CD4-positive, CD25-positive, alpha-beta regulatory T cell (primary cell): ENCODE measurements around the gene REV1. TPM values are rescaled to one million over a fixed set of nuclear protein-coding genes. Genes with fewer than 3 reads are reported as not detected.

Experiments
- ATAC-seq, 2 donors: fragments of 150-1000 bp; cut with Tn5 transposase; one replicate each; pipeline ENCODE4 v1.10.0; 2021; ENCODE audit warnings: low read depth in 2 of 2, moderate number of reproducible peaks in 2 of 2, moderate library complexity in 1 of 2
- DNase-seq, 3 donors: peaks; one replicate each; pipeline versions ENCODE4 v3.0.0 to v3.0.0-alpha.2; 2012 to 2022; ENCODE audit warnings: mixed read lengths in 1 of 3
- H3K27ac ChIP-seq: one replicate; pipeline ENCODE4 v1.7.0; 2013; ENCODE audit warnings: mild to moderate bottlenecking, low read length; ENCODE audit not compliant: insufficient read depth, poor library complexity, severe bottlenecking
- H3K27me3 ChIP-seq: one replicate; pipeline ENCODE4 v1.7.0; 2013; ENCODE audit warnings: low read length; ENCODE audit not compliant: control insufficient read depth, insufficient read depth
- H3K36me3 ChIP-seq: one replicate; pipeline ENCODE4 v1.7.0; 2013; ENCODE audit warnings: mild to moderate bottlenecking, low read length, moderate library complexity; ENCODE audit not compliant: control insufficient read depth, insufficient read depth
- H3K4me1 ChIP-seq: 2 replicates; pipeline ENCODE4 v1.7.0; 2013; ENCODE audit warnings: mild to moderate bottlenecking, low read length; ENCODE audit not compliant: insufficient read depth, control insufficient read depth, poor library complexity, severe bottlenecking
- H3K4me3 ChIP-seq: one replicate; pipeline ENCODE4 v1.7.0; 2013; ENCODE audit warnings: low read depth, mild to moderate bottlenecking, low read length, moderate library complexity
- H3K9me3 ChIP-seq, 2 experiments: 1 replicate in 1 of 2; 2 replicates in 1 of 2; pipeline ENCODE4 v1.7.0; 2013; ENCODE audit warnings: low read length in 2 of 2, mild to moderate bottlenecking in 1 of 2, moderate library complexity in 1 of 2; ENCODE audit not compliant: control insufficient read depth in 2 of 2
- H3K27ac Mint-ChIP-seq, 3 donors: one replicate each; pipeline ENCODE4 v1.8.0; 2020 to 2022; ENCODE audit warnings: mild to moderate bottlenecking in 3 of 3, mixed read lengths in 3 of 3, moderate library complexity in 2 of 3
- H3K27me3 Mint-ChIP-seq: one replicate; pipeline ENCODE4 v1.8.0; 2022; ENCODE audit warnings: mild to moderate bottlenecking, mixed read lengths
- H3K36me3 Mint-ChIP-seq: one replicate; pipeline ENCODE4 v1.8.0; 2020; ENCODE audit warnings: mixed read lengths
- H3K4me1 Mint-ChIP-seq, 4 donors: one replicate each; pipeline ENCODE4 v1.8.0; 2020 to 2022; ENCODE audit warnings: mixed read lengths in 4 of 4, mild to moderate bottlenecking in 1 of 4
- H3K4me3 Mint-ChIP-seq, 4 donors: one replicate each; pipeline ENCODE4 v1.8.0; 2020 to 2022; ENCODE audit warnings: mild to moderate bottlenecking in 4 of 4, mixed read lengths in 4 of 4, moderate library complexity in 3 of 4
- H3K9me3 Mint-ChIP-seq, 7 donors: one replicate each; pipeline ENCODE4 v1.8.0; 2020 to 2022; ENCODE audit warnings: mixed read lengths in 7 of 7, mild to moderate bottlenecking in 3 of 7, moderate library complexity in 2 of 7
- polyA plus RNA-seq, 4 donors: library from polyadenylated mRNA; unstranded; fragments of 300-500 nt; fragmentation: Illumina TruSeq; gene quantifications; one replicate each; pipeline ENCODE4 v1.2.3, GENCODE V29; 2021
- total RNA-seq: library from RNA; stranded (reverse); gene quantifications from one replicate; pipeline ENCODE4 v1.2.3, GENCODE V29; 2022

The REV1 gene
- total and polyA plus RNA-seq, 5 donors from 2014 or later: 12.4 to 60.3 (median 17.0) TPM

- Mint-ChIP-seq H3K4me3 (no peak overlapping the region), H3K4me1 (no peaks in the 10 kb centered on the region), H3K27ac (no peak overlapping the region), H3K36me3 (peaks cover 26% of the 10 kb centered on the region), H3K27me3 (no peaks in the 10 kb centered on the region), H3K9me3 (no peaks in the 10 kb centered on the region)
- Histone ChIP-seq H3K4me3 (no peak overlapping the region), H3K9me3 (no peaks in the 10 kb centered on the region), H3K27ac (no peak overlapping the region), H3K36me3 (peaks cover 54% of the 10 kb centered on the region), H3K4me1 (no peaks in the 10 kb centered on the region), H3K27me3 (no peaks in the 10 kb centered on the region)
- ATAC-seq: no peak
- no peak for DNase-seq
Measured at GRCh38 chr2:99410276-99410675, 79.5 kb downstream of the REV1 start.

DNA sequence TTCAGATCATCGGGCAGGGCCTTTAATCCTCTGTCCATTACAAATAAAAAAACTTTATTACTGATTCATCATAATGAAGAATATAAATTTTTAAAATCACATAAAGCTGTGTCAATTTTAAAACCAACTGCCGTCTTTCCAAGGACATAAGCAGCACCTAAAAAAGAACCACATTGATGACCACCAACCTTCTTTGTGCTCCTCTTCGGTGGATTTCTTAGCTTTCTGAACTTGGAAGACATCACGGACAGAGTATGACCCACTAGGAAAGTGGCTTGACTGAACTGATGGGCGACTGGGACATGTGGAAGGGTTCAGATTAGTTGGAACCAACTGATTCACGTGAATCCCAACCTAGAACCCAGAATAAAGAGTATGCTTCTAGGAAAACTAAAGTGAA is 83.7 kb downstream of the REV1 start:
- H3K9me3 ChIP-seq: no peaks in the 10 kb centered on the region
- no peaks in the 10 kb centered on the region for H3K4me1 ChIP-seq
- peaks cover 25% of the 10 kb centered on the region for H3K36me3 Mint-ChIP-seq
- H3K9me3 Mint-ChIP-seq: no peaks in the 10 kb centered on the region
- no peak overlapping the region for H3K4me3 Mint-ChIP-seq
- peaks cover 71% of the 10 kb centered on the region for H3K36me3 ChIP-seq
- ATAC-seq (no peak), DNase-seq (no peak)
- no peaks in the 10 kb centered on the region for H3K27me3 ChIP-seq
- no peaks in the 10 kb centered on the region for H3K27me3 Mint-ChIP-seq
- peak overlapping the region in 1 of 3 donors; percentile 33 for H3K27ac Mint-ChIP-seq
- no peak overlapping the region for H3K4me3 ChIP-seq
- H3K4me1 Mint-ChIP-seq: peaks cover 0 to 13% (median 6%) of the 10 kb centered on the region in 4 donors
- H3K27ac ChIP-seq: no peak overlapping the region

GRCh38 chr2:99404797-99405669 is 84.8 kb downstream of the REV1 start:
- peaks cover 0 to 13% (median 6%) of the 10 kb centered on the region in 4 donors for H3K4me1 Mint-ChIP-seq
- H3K27ac Mint-ChIP-seq: peak overlapping the region in 1 of 3 donors; percentile 59
- no peaks in the 10 kb centered on the region for H3K4me1 ChIP-seq
- H3K27me3 ChIP-seq: no peaks in the 10 kb centered on the region
- no peak overlapping the region for H3K4me3 Mint-ChIP-seq
- DNase-seq: no peak
- H3K36me3 Mint-ChIP-seq: peaks cover 27% of the 10 kb centered on the region
- no peak for ATAC-seq
- no peaks in the 10 kb centered on the region for H3K9me3 Mint-ChIP-seq
- no peak overlapping the region for H3K27ac ChIP-seq
- no peaks in the 10 kb centered on the region for H3K27me3 Mint-ChIP-seq
- peaks cover 73% of the 10 kb centered on the region for H3K36me3 ChIP-seq
- no peaks in the 10 kb centered on the region for H3K9me3 ChIP-seq
- no peak overlapping the region for H3K4me3 ChIP-seq

GRCh38 chr2:99404039-99404796 is 85.6 kb downstream of the REV1 start:
- ATAC-seq (no peak), DNase-seq (no peak)
- Mint-ChIP-seq H3K27ac (peak overlapping the region in 2 of 3 donors; percentile 59 to 69), H3K4me3 (no peak overlapping the region), H3K9me3 (no peaks in the 10 kb centered on the region), H3K27me3 (no peaks in the 10 kb centered on the region), H3K36me3 (peaks cover 31% of the 10 kb centered on the region), H3K4me1 (peaks cover 0 to 13% (median 7%) of the 10 kb centered on the region in 4 donors)
- H3K27ac ChIP-seq: no peak overlapping the region
- no peaks in the 10 kb centered on the region for H3K4me1 ChIP-seq
- H3K9me3 ChIP-seq: no peaks in the 10 kb centered on the region
- peaks cover 81% of the 10 kb centered on the region for H3K36me3 ChIP-seq
- H3K4me3 ChIP-seq: no peak overlapping the region
- no peaks in the 10 kb centered on the region for H3K27me3 ChIP-seq

DNA sequence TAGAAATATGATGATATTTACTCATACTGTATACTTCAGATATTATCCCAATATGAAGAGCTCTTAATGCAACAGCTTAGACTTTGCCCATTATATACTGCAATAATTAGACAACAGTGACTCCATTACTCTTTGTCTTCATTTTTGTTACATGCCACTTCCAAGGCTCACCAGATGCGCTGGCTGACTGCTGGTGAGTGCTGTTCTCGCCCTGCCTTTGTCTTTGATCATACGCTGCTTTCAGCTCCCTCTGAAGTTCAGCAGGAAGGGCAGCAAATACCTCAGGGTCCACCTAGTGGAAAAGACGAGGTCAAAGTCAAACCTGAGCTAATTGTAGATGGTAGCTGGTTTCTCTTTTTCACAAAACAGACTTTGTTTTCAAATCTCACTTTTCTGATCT is 86.3 kb downstream of the REV1 start:
- Mint-ChIP-seq H3K4me3 (no peak overlapping the region), H3K27me3 (no peaks in the 10 kb centered on the region), H3K27ac (peak overlapping the region in 2 of 3 donors; percentile 59), H3K9me3 (no peaks in the 10 kb centered on the region), H3K4me1 (peaks cover 0 to 13% (median 7%) of the 10 kb centered on the region in 4 donors), H3K36me3 (peaks cover 36% of the 10 kb centered on the region)
- H3K9me3 ChIP-seq: no peaks in the 10 kb centered on the region
- peak overlapping the region; percentile 5 for H3K27ac ChIP-seq
- no peaks in the 10 kb centered on the region for H3K4me1 ChIP-seq
- H3K4me3 ChIP-seq: no peak overlapping the region
- H3K36me3 ChIP-seq: peaks cover 85% of the 10 kb centered on the region
- ATAC-seq (peak; percentile 34 to 42), DNase-seq (peak in 1 of 3 donors; percentile 37)
- H3K27me3 ChIP-seq: no peaks in the 10 kb centered on the region

DNA sequence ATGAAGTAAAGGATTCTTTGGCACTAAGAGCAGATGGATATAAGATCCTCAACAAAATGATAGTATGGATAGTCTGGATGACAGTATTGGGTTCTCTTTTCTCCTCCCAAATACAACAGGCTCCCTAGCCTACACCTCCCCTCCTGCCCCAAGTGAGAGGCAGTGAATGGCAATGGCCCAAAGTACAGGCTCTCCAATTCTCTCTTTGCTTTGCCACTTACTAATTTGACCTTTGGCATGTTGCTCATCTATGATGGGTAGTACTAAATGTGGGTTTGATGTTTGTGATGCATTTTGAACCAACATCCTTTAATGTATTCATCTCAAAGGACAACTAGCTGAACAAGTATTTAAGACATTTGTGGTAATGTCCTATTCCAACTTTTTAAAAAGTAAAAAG is 86.7 kb downstream of the REV1 start:
- Histone ChIP-seq H3K4me1 (no peaks in the 10 kb centered on the region), H3K27me3 (no peaks in the 10 kb centered on the region), H3K4me3 (no peak overlapping the region), H3K27ac (no peak overlapping the region), H3K36me3 (peaks cover 87% of the 10 kb centered on the region), H3K9me3 (no peaks in the 10 kb centered on the region)
- H3K4me1 Mint-ChIP-seq: peaks cover 0 to 13% (median 7%) of the 10 kb centered on the region in 4 donors
- peaks cover 39% of the 10 kb centered on the region for H3K36me3 Mint-ChIP-seq
- no peak overlapping the region for H3K4me3 Mint-ChIP-seq
- no peaks in the 10 kb centered on the region for H3K9me3 Mint-ChIP-seq
- no peak for DNase-seq
- no peak for ATAC-seq
- peak overlapping the region; percentile 2 to 59 (median 59) for H3K27ac Mint-ChIP-seq
- no peaks in the 10 kb centered on the region for H3K27me3 Mint-ChIP-seq

GRCh38 chr2:99401841-99402240 is 88.0 kb downstream of the REV1 start:
- Histone ChIP-seq H3K4me3 (no peak overlapping the region), H3K27ac (no peak overlapping the region), H3K27me3 (no peaks in the 10 kb centered on the region), H3K4me1 (no peaks in the 10 kb centered on the region), H3K36me3 (peaks cover 94% of the 10 kb centered on the region), H3K9me3 (no peaks in the 10 kb centered on the region)
- H3K9me3 Mint-ChIP-seq: no peaks in the 10 kb centered on the region
- H3K36me3 Mint-ChIP-seq: peaks cover 40% of the 10 kb centered on the region
- no peak overlapping the region for H3K4me3 Mint-ChIP-seq
- DNase-seq: no peak
- ATAC-seq: no peak
- H3K27ac Mint-ChIP-seq: peak overlapping the region in 2 of 3 donors; percentile 32 to 59
- no peaks in the 10 kb centered on the region for H3K27me3 Mint-ChIP-seq
- H3K4me1 Mint-ChIP-seq: peaks cover 0 to 13% (median 8%) of the 10 kb centered on the region in 4 donors
